HG03095 (cell line): Measurements from ENCODE around the gene RNASE13.

Experiments
- ATAC-seq: cut with Tn5 transposase; IDR thresholded peaks from one replicate; pipeline ENCODE4 v1.9.1; 2021; ENCODE audit warnings: moderate library complexity; ENCODE audit not compliant: unreplicated experiment

The RNASE13 gene

DNA sequence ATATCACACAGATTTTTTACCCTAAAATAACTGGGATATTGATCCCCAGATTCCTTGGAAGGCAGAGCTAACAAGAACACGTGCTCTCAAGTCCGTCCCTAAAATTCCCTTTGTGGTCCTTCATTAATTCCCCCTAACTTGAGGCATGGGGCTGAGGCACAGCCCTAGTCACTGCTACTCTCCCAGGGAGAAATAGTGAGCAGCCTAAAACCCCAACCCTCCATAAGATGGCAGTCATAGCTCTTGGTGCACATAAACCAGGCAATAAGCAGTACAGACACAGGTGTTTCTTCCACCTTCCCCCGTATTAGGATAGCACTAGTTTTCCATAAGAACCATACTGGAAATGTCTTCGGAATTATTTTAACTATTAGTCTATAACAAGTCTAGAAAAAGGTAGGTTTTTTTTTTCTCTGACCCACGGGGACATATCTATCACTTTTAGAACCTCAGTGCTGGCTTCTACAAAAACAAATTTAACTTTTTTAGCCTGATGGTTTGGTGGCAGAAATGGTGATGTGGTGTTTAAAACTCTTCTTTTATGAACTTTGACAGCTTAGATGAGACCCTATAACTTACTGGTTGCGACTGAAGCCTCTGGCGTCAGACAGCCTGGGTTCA is 32.4 kb upstream of the RNASE13 start:
- no peak for ATAC-seq

DNA sequence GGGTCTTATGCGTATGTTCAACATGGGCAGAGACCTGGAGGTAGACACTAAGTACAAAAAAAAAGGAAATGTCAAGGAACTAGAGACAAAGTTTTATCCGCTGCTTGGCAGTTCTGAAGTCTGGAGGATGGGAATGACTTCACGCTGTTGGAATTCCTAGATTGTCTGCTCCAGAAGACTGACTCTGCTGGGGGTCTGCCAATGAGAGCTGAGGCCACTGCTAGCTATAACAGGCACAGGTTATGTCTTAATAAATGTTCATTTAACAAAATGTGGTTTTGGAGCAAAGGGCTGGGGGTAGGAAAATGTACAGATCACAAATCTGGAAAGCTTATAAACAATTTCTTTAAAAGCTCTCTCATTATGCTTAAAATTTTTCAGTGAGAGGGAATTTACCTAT is 28.9 kb upstream of the RNASE13 start:
- no peak for ATAC-seq

DNA sequence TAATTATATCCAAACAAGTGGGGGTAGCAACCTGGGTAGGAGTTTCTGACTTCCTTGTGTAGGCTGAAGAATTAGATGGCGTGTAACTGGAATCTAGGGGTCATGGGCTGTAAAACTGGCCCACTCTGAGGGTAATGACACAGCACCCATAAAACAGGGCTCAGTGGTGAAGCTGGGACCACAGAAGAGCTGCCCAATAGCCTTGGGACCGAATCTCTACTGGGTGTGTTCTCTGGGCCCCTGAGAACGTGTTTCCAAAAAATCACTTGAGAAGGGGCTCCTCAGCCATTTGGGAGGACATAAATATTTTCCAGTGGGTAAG is 26.7 kb upstream of the RNASE13 start:
- no peak for ATAC-seq

DNA sequence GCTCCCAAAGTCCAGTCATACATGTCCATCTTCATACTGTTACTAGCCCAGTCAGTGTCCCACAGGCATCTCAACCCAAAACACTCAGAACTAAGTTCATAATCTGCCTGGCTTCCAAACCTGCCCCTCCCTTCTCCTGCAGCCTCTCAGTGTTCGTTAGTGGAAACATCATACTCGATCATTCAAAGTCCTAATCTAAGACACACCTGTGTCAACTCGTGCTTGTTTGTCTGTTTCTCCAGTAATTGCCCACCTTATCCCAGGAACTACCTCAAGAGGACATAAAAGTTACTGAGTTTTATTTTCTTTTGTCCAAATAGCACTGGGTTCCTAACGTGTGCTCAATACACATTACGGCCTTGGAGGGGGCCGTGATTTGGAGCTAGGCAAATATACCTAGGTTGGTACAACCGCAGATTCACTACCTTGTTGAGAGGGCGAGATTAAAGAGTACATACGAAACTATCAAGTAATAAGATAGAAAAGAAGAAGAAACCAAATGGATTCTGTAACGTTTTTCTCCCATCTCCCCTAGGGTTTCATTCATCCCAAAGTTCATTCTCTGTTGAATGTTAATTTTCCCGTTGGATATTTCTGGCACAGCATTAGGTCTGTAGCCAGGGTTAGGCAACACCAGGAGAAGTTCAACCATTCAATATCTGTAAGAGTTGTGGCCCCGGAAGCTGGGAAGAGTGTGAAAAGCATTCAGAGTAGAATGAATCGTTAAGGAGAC is 26.2 kb upstream of the RNASE13 start:
- no peak for ATAC-seq

DNA sequence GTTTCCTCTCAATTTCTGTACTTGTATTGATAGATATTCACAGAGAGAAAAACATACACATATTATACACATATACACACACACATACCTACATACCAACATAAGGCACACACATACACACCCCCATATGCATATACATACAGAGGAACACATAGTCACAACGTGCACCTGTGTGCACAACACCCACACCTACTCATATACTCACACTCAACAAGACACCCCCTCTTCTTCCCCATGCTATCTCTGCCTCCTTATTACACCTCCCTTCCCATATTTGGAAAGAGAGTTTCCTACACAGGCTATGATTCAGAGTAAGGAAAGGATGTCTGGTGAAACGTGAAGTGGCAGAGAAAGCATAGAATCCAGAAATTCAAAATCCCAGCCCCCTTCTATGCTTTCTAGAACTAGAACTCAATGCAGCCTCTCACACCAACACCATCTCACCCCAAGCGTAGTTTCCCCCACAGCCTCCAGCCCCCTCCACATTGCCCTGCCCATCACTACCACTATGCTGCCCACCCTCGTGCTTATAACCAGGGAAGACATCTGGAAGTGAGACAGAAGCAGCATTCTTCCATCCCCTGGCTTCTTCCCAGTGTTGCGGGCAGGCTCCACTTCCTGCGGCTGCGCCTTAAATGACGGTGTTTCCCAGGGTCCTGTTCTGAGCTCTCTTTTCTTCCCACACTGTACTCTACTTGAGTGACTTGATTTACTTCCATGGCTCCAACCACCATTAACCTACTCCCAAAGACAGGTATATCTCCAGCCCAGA is 25.4 kb upstream of the RNASE13 start:
- ATAC-seq: no peak

DNA sequence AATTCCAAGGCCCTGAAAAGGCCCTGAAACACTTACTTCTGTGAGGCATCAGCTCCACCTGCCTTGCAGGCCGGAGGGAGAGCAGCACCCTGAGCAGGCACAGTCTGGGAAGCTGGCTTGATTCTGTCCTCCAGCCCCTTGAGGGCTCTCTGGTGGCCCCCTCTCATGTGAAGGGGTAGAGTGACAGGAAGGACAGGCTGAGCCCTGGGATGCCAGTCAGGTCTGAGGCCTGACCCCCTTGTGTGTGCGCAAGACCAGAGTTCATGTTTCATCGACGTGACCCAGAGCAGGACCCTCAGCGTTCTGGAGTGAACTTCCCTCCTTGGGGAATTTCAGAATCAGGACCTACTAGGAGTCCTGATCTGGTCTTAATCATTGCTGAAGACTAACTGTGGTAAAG is 24.3 kb upstream of the RNASE13 start:
- no peak for ATAC-seq

DNA sequence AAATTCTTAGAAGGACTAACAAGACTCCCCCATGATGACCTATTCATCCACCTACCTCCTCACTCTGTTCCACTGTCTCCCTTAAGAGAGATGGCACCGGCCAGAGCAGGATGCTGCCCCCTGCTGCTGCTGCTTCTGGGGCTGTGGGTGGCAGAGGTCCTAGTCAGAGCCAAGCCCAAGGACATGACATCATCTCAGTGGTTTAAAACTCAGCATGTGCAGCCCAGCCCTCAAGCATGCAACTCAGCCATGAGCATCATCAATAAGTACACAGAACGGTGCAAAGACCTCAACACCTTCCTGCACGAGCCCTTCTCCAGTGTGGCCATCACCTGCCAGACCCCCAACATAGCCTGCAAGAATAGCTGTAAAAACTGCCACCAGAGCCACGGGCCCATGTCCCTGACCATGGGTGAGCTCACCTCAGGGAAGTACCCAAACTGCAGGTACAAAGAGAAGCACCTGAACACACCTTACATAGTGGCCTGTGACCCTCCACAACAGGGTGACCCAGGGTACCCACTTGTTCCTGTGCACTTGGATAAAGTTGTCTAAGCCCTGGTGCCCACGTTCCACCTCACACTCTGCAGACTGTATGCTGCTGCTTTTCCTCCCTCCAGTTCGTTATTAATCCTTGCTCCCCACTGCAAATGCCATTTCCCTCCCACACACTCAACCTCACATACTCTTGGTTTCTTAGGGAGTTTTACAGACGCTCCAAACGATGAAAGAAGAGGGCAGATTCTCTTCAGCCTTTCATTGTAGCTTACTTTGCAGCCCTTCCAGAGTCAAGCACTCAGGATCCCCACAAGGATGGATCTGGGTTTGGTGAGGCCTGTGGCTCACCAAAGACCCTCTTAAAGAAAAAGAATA is 23.4 kb upstream of the RNASE13 start, which contains the start of gene RNASE8:
RNASE8 (plus strand) TSS at position 20 of the 873 bp plus-strand sequence; CDS start at position 91, 71 bp downstream.
- no peak for ATAC-seq

DNA sequence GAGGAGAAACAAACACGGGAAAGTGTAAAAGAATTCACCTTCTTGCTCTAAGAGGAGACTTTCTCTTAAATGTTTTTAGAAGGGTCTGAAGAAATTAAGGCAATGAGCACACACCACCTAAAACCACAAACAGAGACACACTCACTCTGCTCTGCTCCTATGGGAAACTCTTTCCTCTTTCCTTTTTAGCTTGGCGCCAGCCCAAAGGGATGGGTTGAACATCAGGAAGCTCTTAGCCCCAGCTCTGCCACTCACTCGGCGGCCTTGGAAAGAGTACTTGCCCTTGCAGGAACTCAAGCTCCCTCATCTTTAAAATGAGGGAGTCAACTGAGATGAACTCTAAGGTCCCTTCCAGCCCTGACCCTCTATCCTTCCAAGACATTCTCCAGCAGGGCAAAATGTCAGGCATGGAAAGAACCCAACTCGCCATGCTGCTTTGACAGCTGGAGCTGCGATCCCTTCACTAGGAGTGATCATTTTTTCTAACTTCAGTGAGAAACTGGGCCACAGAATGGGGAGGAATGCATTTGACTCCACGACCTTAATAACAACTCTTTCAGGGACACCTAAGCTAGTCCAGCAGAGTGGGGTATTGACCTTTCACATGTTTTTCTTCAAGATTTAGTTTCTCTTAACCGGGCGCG is 22.0 kb upstream of the RNASE13 start:
- ATAC-seq: no peak

DNA sequence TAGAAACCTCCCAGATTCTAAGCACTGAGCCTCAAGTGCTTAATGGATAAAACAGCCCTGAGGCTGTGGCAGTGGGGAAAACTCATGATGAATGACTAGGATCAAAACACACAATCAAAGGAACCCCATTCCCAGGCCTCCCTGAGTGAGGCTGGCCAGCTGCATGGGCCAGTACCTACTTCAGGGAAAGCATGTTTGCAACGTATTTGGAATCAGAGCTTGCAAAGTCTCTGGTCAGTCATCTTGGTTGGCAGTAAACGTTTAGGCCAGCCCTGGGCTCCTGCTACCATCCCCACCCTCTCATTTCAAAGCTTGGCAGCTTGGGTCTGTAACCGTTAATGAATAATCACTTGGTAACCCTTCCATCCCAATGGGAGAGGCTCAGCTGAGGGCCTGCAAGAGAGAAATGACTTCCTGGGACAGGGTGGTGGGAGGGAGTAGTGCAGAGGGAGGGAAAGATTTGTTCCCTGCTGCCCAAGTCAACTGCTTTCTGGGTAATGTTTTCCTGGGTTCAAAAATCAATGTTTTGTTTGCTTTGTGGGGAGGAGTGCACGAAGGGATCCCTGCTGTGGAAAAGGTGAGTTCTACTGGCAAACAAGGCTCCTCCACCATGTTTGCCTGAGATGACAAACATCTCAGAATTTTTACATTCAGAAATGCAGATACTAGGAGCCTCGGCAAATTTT is 21.0 kb upstream of the RNASE13 start:
- no peak for ATAC-seq

DNA sequence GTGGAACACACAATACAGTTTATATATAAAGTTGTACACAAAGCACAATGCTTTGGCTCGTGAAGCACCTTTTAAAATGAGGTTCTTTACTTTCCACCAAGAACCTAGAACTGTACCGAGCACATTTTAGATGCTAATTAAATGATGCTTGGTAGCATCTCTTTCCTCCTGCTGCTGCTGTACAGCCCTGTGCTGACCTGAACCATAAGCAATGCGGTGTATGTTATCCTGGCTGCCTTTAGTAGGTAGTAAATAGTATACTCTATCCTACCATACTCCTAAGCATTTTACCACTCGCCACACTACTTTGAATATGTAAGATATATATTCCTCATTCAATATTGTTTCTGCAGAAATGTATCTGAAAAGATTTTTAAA is 20.1 kb upstream of the RNASE13 start:
- no peak for ATAC-seq

DNA sequence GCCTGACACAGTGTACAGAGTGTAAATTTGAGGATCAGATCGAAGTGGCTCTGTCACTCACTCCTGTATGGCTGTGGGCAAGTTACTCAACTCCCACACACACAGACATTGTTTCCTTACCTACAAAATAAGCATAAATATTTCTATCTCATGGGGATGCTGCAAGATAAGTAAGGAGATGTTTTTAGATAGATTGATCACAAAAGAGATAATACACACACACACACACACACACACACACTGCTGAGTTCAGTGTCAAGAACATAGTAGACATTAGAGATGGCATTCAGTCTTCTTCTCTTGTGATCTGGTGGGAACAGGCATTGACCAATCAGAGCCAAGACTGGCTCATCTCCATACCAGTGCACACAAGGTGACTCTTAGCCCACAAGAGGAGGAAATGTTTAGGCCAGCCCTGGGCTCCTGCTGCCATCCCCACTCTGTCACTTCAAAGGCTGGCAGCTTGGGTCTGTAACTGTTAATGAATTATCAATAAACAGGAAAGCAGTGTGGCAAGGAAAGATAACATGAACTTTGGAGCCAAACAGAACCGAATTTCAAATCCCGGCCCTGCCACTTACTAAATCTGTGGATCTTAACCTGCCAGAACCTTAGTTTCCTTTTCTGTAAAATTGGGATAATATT is 19.6 kb upstream of the RNASE13 start:
- ATAC-seq: no peak

DNA sequence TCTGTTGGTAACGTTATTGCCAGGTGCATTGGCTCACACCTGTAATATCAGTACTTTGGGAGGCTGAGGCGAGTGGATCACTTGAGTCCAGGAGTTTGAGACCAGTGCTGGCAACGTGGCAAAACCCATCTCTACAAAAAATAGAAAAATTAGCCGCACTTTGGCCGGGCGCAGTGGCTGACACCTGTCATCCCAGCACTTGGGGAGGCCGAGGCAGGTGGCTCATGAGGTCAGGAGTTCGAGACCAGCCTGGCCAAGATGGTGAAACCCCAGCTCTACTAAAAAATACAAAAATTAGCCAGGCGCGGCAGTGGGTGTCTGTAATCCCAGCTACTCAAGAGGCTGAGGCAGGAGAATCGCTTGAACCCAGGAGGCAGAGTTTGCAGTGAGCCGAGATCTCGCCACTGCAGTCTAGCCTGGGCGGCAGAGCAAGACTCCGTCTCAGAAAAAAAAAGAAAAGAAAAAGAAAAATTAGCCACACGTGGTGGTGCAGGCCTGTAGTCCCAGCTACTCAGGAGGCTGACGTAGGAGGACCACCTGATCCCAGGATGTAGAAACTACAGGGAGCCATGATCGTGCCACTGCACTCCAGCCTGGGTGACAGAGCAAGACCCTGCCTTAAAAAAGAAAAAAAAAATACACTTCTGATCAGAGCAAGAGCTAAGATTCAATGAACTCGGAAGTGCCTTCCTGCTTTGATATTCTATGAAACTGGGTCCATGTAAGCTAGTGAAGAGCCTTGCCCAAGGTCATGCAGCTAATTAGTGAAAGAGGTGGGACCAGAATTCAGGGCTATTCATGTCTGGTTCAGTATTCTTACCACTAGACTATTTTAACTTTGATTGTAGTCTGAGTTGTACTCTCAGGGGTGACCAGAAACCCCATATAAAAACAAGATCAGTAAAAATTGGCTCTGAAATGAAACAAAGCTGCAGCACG is 18.8 kb upstream of the RNASE13 start:
- ATAC-seq: no peak

DNA sequence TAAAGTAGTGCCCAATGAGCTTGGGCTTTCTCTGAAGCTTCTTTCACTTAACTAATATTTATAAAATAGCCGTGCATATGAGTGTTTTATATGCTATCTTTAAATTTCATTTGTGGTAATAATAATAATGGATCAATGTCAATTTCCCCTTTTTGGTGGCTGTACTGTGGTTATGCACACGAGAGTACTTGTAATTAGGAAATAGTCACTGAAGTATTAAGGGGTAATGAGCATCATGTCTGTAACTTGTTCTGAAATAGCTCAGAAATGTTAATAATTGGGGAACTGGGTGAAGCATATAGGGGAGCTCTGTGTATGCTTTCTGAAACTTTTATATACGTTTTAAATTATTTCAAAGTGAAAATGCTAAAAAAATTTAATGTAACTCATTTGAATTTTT is 16.0 kb upstream of the RNASE13 start:
- ATAC-seq: no peak

DNA sequence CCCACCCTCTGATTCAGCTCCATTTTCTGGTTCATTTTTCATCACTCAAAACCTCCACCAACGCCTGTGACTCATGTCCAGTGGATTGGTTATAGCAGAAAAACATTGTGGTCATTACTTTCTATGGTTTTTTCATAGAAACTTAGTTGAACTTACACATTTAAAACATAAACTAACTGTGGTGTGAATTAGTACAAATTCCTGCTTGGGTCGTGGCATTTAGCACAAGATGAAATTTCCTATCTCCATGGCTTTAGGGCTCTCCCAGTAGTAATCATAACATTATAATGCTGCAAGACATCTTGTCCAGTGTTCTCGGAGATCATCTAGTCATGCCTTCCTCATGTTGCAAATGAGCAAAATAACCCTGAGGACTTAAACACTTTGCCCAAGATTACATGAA is 14.7 kb upstream of the RNASE13 start:
- ATAC-seq: no peak

DNA sequence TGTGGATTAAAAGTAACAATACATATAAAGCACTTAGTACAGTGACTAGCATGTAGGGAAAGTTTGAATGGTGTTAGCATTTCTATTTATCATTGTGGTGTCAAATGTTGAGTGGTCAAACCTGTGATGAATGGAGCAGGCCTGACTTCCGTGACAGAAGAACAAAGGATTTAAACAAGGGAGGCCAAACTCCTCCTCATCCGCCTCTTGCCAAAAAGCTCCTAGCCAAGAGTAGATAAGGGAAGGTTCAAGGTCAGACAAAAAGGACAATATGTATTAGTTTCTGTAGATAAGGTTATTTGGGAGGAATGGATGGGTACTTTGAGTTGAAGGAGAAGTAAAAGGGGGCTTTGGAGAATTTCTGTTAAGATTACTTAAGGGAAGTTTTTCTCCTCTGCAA is 14.0 kb upstream of the RNASE13 start:
- no peak for ATAC-seq

DNA sequence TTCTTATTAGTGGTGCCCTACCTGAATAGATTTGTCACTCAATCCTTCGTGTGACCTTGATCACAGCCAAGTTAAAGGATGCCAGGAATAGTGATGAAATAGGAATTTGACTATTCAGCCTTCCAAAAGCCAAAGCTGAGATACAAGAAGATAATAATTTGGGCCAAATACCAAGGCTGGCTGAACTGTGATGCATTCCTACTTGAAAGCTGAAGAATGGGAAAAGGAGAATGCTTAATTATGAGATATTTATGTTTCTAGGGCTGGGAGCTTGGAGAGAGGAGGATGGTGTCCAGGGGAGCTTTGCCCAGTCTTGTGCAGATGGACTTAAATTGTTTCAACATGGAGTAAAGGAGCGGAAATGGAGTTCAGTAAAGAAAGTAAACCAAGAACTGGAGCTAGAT is 12.8 kb upstream of the RNASE13 start:
- no peak for ATAC-seq

DNA sequence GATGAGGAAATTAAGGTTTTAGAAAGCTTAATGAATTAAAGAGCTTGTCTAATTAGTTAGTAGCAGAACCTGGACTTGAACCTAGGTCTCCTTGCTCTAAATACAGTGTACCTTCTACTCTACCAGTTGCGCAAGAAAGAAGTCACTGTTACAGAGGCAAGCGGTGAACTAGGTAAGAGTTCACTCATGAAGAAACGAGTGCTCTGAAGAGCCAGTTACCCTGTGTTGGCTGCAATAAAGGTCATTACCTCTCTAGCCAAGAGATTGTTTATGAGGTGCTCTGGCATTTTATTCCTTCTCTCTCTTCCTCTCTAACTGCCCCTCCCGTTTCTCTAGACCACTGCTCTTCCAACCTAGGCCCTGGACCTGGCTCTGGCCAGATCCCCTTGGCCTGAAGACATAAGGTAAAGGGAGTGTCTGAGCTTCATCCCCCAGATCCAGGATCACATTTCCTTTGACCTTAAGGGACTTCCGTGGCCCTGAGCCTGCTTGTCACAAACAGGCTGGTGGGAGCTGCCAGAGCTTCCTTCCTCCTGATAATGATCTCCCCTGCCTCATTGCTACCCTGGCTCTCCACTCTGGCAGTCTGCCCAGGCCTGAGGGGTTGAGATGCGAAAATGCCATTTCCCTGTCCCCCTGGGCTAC is 9.5 kb upstream of the RNASE13 start:
- no peak for ATAC-seq

DNA sequence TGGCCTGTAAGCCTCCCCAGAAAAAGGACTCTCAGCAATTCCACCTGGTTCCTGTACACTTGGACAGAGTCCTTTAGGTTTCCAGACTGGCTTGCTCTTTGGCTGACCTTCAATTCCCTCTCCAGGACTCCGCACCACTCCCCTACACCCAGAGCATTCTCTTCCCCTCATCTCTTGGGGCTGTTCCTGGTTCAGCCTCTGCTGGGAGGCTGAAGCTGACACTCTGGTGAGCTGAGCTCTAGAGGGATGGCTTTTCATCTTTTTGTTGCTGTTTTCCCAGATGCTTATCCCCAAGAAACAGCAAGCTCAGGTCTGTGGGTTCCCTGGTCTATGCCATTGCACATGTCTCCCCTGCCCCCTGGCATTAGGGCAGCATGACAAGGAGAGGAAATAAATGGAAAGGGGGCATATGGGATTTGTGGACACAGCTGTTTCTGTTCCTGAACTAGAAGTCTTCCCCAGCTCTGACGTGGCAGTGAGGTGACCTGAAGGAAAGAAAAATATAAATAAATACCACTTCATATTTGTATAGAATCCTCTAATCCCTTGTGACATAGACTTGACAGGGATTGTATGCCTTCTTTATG is 8.9 kb upstream of the RNASE13 start:
- no peak for ATAC-seq
